Activated T-helper 1 cell treated with anti-CD3 and anti-CD28 coated beads, Interleukin-12 subunit alpha, Interleukin-12 subunit beta, Interleukin-2, Interleukin-4 antibody, amounts not matched to agents 30 ng/mL and 10 ng/mL and 1 ng/mL, durations not matched to agents 14 hours and 24 hours and 36 hours (primary cell): ENCODE measurements around the gene SPG7. TPM values are rescaled to one million over a fixed set of nuclear protein-coding genes. Genes with fewer than 3 reads are reported as not detected.

ENCODE experiments used
- DNase-seq: peaks from one replicate; pipeline ENCODE4 v3.0.0; 2021; ENCODE audit warnings: low spot score
- H3K27ac Mint-ChIP-seq: one replicate; pipeline ENCODE4 v1.8.0; 2021; ENCODE audit warnings: mild to moderate bottlenecking, mixed read lengths
- H3K27me3 Mint-ChIP-seq: one replicate; pipeline ENCODE4 v1.8.0; 2022; ENCODE audit warnings: mild to moderate bottlenecking, moderate library complexity, mixed read lengths; ENCODE audit not compliant: insufficient read depth
- H3K36me3 Mint-ChIP-seq: one replicate; pipeline ENCODE4 v1.8.0; 2021; ENCODE audit warnings: low read depth, mixed read lengths
- H3K4me1 Mint-ChIP-seq: one replicate; pipeline ENCODE4 v1.8.0; 2021; ENCODE audit warnings: low read depth, mixed read lengths
- H3K4me3 Mint-ChIP-seq: one replicate; pipeline ENCODE4 v1.8.0; 2021; ENCODE audit warnings: mild to moderate bottlenecking, moderate library complexity, mixed read lengths
- H3K9me3 Mint-ChIP-seq: one replicate; pipeline ENCODE4 v1.8.0; 2021; ENCODE audit warnings: mixed read lengths
- intact Hi-C: fragments of 100-400 bp; cut with micrococcal nuclease; formaldehyde crosslinking; loops from one replicate; pipeline ENCODE4 v1.15.1; 2024
- total RNA-seq: library from RNA; stranded (reverse); gene quantifications from 2 replicates; pipeline ENCODE4 v1.2.3, GENCODE V29; 2022

SPG7 gene
- total RNA-seq, 1 donor from 2014 or later: 106 TPM

- DNase-seq: no peak
- Mint-ChIP-seq H3K4me3 (no peak overlapping the region), H3K27ac (no peak overlapping the region), H3K4me1 (peaks cover 11% of the 10 kb centered on the region), H3K9me3 (no peaks in the 10 kb centered on the region), H3K27me3 (no peaks in the 10 kb centered on the region), H3K36me3 (peaks cover 21% of the 10 kb centered on the region)
- intact Hi-C loops: no loop called here
These were observed 38.6 kb downstream of the SPG7 start for GRCh38 chr16:89546781-89547180.

- Mint-ChIP-seq H3K27me3 (no peaks in the 10 kb centered on the region), H3K9me3 (no peaks in the 10 kb centered on the region), H3K27ac (no peak overlapping the region), H3K4me1 (peaks cover 11% of the 10 kb centered on the region), H3K36me3 (peaks cover 21% of the 10 kb centered on the region), H3K4me3 (no peak overlapping the region)
- DNase-seq: no peak
- intact Hi-C loops: no loop called here
These were observed 39.1 kb downstream of the SPG7 start for GRCh38 chr16:89547291-89547690.

GRCh38 chr16:89547860-89548259, 39.7 kb downstream of the SPG7 start:
- Mint-ChIP-seq H3K9me3 (no peaks in the 10 kb centered on the region), H3K4me1 (peaks cover 11% of the 10 kb centered on the region), H3K36me3 (peaks cover 26% of the 10 kb centered on the region), H3K4me3 (no peak overlapping the region), H3K27ac (no peak overlapping the region), H3K27me3 (no peaks in the 10 kb centered on the region)
- intact Hi-C loops: no loop called here
- DNase-seq: no peak

- Mint-ChIP-seq H3K4me3 (no peak overlapping the region), H3K4me1 (peaks cover 11% of the 10 kb centered on the region), H3K27me3 (no peaks in the 10 kb centered on the region), H3K27ac (peak overlapping the region; percentile 44), H3K36me3 (peaks cover 26% of the 10 kb centered on the region), H3K9me3 (no peaks in the 10 kb centered on the region)
- DNase-seq: no peak
- intact Hi-C loops: no loop called here
These were observed 40.3 kb downstream of the SPG7 start for GRCh38 chr16:89548344-89549006.

- Mint-ChIP-seq H3K27ac (peak overlapping the region; percentile 88), H3K36me3 (peaks cover 26% of the 10 kb centered on the region), H3K9me3 (no peaks in the 10 kb centered on the region), H3K4me1 (peaks cover 11% of the 10 kb centered on the region), H3K4me3 (peak overlapping the region; percentile 26), H3K27me3 (no peaks in the 10 kb centered on the region)
- no peak for DNase-seq
- intact Hi-C loops: no loop called here
These were observed 41.0 kb downstream of the SPG7 start for GRCh38 chr16:89549007-89549700.

- Mint-ChIP-seq H3K27ac (no peak overlapping the region), H3K4me3 (no peak overlapping the region), H3K27me3 (no peaks in the 10 kb centered on the region), H3K4me1 (peaks cover 11% of the 10 kb centered on the region), H3K9me3 (no peaks in the 10 kb centered on the region), H3K36me3 (peaks cover 26% of the 10 kb centered on the region)
- DNase-seq: no peak
- intact Hi-C loops: no loop called here
These were observed 42.3 kb downstream of the SPG7 start for GRCh38 chr16:89550421-89551007.

- no peak overlapping the region for H3K27ac Mint-ChIP-seq
- peaks cover 14% of the 10 kb centered on the region for H3K4me1 Mint-ChIP-seq
- DNase-seq: no peak
- H3K27me3 Mint-ChIP-seq: no peaks in the 10 kb centered on the region
- no peaks in the 10 kb centered on the region for H3K9me3 Mint-ChIP-seq
- H3K36me3 Mint-ChIP-seq: peaks cover 26% of the 10 kb centered on the region
- intact Hi-C loops: no loop called here
- H3K4me3 Mint-ChIP-seq: no peak overlapping the region
These were observed 44.1 kb downstream of the SPG7 start for GRCh38 chr16:89552329-89552728.

- Mint-ChIP-seq H3K4me1 (peaks cover 19% of the 10 kb centered on the region), H3K9me3 (no peaks in the 10 kb centered on the region), H3K27ac (no peak overlapping the region), H3K4me3 (no peak overlapping the region), H3K27me3 (no peaks in the 10 kb centered on the region), H3K36me3 (peaks cover 29% of the 10 kb centered on the region)
- intact Hi-C loops: no loop called here
- no peak for DNase-seq
These were observed 44.7 kb downstream of the SPG7 start for GRCh38 chr16:89552913-89553312.

- Mint-ChIP-seq H3K36me3 (peaks cover 26% of the 10 kb centered on the region), H3K27me3 (no peaks in the 10 kb centered on the region), H3K27ac (no peak overlapping the region), H3K9me3 (no peaks in the 10 kb centered on the region), H3K4me3 (no peak overlapping the region), H3K4me1 (peaks cover 17% of the 10 kb centered on the region)
- DNase-seq: no peak
- intact Hi-C loops: no loop called here
These were observed 45.5 kb downstream of the SPG7 start for GRCh38 chr16:89553733-89554132.

GRCh38 chr16:89554343-89554742, 46.1 kb downstream of the SPG7 start:
- H3K9me3 Mint-ChIP-seq: no peaks in the 10 kb centered on the region
- no peaks in the 10 kb centered on the region for H3K27me3 Mint-ChIP-seq
- DNase-seq: no peak
- intact Hi-C loops: no loop called here
- peaks cover 10% of the 10 kb centered on the region for H3K4me1 Mint-ChIP-seq
- no peak overlapping the region for H3K27ac Mint-ChIP-seq
- H3K36me3 Mint-ChIP-seq: peaks cover 20% of the 10 kb centered on the region
- no peak overlapping the region for H3K4me3 Mint-ChIP-seq

GRCh38 chr16:89555265-89555664, 47.1 kb downstream of the SPG7 start:
- Mint-ChIP-seq H3K27ac (no peak overlapping the region), H3K4me1 (peaks cover 14% of the 10 kb centered on the region), H3K36me3 (peaks cover 17% of the 10 kb centered on the region), H3K9me3 (no peaks in the 10 kb centered on the region), H3K27me3 (no peaks in the 10 kb centered on the region), H3K4me3 (no peak overlapping the region)
- intact Hi-C loops: no loop called here
- DNase-seq: no peak

- Mint-ChIP-seq H3K36me3 (peaks cover 13% of the 10 kb centered on the region), H3K4me3 (no peak overlapping the region), H3K27ac (no peak overlapping the region), H3K4me1 (peaks cover 14% of the 10 kb centered on the region), H3K9me3 (no peaks in the 10 kb centered on the region), H3K27me3 (no peaks in the 10 kb centered on the region)
- no peak for DNase-seq
- intact Hi-C loops: no loop called here
These were observed 47.6 kb downstream of the SPG7 start for GRCh38 chr16:89555780-89556179.
